GM21786 (cell line): Measurements from ENCODE around the gene ADAM10.
"Not testable (repeated sequence)": the region's sequence is repeated elsewhere in the genome, so short reads cannot be mapped to it uniquely, and the experiment has no call there.

Experiments used
- ATAC-seq: cut with Tn5 transposase; IDR thresholded peaks from one replicate; pipeline ENCODE4 v1.9.1; 2021; ENCODE audit not compliant: unreplicated experiment

ADAM10 gene

DNA sequence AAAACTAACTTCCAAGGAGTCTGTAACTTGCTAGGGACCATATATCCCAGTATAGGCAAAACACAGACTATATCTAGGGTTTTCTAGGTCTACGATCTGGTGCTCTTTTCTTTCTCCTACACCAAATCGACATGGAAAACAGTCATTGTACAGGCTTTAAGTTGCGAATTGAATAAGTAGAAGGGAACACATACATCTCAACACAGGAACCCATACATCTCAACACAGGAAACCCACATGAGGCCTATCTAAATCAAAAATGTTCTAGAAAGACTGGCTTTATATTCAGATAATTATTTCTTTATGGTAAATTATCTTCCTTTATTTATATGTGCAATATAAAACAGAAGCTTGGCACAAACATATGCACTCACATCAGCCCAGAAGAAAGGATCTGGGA lies 126.6 kb downstream of the ADAM10 start:
- ATAC-seq: no peak

DNA sequence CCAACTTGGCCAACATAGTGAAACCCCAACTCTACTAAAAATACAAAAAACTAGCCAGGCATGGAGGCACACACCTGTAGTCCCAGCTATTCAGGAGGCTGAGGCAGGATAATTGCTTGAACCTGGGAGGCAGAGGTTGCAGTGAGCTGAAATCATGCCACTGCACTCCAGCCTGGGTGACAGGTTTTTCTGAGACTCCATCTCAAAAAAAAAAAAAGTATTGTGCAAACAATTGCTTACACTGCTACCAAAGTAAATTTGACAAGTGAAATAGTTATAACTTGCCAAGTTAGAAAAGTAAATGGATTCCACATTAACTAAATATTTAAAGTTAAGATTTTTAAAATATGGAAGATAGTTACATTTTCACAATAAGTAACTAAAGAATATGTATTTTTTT lies 129.2 kb downstream of the ADAM10 start:
- not testable (repeated sequence) for ATAC-seq

DNA sequence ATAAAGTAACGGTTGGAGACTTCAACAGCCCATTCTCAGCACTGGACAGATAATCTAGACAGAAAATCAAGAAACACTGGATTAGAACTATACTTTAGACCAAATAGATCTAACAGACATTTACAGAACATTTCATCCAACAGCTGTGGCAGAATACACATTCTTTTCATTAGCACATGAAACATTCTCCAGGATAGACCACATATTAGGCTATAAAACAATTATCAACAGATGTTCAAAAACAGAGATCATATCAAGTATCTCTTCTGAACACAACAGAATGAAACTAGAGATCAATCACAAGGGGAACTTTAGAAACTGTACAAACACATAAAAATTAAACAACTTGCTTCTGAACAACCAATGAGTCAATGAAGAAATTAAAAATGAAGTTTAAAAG lies 133.3 kb downstream of the ADAM10 start:
- no peak for ATAC-seq

DNA sequence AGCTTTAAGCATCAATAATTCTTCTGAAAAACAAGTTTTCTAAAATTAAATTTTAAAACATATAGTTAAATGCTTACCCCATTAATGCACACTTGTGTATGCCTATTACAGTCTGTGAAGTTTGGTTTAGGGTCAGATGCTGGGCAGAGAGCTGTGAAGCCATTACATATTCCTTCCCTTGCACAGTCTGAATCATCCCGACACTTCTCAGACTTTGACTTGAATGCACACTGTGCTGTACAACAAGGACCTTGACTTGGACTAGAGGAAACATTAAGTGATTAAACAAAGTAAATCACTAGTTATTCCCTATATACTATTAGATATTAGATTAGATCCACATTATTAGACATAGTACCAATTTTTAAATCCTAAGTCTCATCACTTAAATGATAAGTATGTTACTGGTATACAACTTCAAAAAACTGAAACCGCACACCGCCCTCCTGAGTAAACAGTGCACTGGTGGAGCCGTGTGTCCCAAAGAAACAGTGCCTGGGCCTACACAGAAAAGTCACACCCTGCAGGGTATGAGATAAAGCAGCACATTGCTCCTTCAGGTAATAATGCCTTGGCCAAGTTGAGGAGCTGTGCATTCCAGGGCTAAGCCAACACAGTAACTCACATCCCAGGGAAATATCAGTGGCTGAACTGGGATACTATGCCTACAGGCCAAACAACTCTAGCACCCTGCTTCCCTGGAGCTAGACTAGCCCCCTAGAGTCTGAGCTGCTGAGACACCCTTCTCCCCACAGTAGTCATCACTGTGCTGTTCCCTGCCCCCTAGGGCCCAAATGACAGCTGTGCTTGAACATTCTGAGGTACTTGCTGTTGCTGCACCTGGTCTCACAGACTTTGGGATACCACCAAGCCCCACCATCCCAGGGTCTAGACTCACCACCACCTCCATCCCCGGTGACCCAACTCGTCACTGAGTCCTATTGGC lies 137.5 kb downstream of the ADAM10 start:
- no peak for ATAC-seq

DNA sequence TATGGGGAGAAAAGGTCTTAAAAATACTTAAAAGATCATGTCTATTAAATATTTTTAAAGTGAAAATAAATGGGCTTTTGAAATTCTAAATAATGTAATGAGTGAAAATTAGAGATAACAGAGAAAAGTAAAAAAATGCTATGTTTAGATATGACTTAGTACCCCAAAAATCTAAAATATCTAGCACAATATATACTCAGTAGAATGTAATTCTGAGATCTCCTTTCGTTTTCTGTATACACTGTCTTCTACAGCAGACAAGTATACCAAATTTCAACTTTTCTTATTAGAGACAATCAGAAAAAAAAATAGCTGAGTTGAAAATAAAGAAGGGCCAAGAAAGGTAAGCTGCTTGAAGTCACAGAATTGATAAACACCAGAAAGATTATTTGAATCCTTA lies 140.8 kb downstream of the ADAM10 start:
- ATAC-seq: no peak

DNA sequence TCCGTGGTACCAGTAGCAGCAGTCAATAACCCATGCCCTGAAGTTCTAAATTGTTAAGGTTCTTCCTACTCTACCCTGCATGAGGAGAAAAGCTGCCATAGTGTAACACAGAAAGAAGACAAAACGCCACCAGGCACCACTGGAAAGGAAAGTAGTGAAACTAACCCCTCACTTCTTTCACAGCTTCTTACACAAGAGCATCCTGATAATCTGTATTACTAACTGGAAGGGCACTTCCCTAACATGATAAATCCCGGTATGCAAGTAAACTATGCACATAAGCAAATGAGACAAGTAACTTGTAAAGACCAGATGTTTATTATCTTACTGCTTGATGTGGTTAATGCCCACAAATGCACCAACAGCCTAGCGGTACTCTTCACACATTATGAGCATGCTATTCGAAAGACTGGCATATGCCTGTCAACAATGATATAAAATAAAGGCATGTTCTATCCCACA lies 141.3 kb downstream of the ADAM10 start:
- no peak for ATAC-seq

DNA sequence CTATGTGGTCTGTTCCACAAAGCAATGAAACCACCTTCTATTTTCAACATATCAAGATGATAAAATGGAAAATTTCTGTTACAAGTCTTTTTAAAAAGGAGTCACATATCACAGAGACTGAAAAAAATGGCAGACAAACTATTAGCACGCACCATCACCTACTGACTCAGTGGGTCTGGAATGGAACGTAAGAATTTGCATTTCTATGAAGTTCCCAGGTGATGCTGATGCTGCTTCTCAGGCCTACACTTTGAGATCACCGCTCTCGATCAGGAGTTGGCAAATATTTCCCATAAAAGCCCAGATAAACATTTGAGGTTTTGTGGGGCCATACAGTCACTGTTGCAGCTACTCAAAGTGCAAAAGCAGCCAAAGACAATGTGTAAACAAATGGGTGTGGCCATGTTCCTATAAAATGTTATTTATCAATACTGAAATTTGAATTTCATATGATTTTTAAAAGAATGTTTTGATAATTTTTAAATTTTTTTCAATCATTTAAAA lies 142.9 kb downstream of the ADAM10 start:
- no peak for ATAC-seq

DNA sequence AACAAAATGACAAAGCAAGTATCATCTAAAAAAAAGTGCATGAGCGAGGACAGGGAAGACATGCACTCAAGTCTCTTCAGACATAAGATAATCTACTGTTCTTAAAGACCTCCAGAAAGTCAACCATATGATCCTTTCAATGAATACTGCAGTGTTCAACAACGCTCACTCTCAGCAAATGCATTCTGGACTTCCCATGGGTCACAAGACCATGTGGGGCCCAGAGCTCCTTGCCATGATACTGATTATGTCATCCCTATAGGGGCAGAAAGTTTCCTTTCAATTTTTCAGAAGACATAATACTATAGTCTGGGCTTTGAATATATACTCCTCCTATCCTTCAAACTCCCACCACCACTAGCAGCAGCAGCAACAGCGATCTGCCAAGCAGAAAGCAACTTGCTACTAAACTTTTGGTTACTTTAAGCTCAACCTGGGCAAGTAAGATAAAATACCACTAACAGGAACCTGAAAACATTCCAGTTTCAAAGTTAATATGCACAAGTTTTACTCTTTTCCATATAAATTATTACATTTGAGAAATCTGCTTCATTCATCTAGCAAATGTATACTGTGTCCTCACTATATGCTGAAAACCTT lies 143.5 kb downstream of the ADAM10 start:
- ATAC-seq: no peak

DNA sequence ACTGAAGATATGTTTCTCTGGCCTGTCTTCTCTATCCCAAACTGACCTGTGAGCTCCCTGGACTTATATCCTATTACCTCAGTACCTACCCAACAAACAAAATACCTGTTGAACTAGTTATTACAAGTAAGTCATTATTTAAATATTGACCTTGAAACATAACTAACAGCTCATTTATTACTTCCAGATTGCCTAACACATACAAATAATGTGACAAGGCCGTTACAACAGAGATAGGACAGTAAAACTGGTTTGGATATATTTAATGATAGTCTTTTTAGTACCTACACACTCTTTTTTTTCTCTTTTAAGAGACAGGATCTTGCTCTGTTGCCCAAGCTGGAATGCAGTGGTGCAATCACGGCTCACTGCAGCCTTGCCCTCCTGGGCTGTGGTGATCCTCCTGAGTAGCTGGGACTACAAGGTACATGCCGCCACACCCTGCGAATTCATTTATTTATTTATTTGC lies 145.0 kb downstream of the ADAM10 start:
- ATAC-seq: no peak

DNA sequence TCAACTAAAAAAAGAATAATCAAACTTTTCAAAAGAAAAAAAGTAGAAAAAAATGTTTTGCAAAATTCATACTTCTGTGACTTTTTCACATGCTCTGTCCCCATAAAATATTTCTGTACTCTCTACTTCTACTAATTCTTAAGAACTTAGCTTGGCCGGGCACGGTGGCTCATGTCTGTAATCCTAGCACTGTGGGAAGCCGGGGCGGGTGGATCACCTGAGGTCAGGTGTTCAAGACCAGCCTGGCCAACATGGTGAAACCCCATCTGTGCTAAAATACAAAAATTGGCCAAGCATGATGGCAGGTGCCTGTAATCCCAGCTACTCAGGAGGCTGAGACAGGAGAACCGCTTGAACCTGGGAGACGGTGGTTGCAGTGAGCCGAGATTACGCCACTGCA lies 145.6 kb downstream of the ADAM10 start:
- ATAC-seq: not testable (repeated sequence)

DNA sequence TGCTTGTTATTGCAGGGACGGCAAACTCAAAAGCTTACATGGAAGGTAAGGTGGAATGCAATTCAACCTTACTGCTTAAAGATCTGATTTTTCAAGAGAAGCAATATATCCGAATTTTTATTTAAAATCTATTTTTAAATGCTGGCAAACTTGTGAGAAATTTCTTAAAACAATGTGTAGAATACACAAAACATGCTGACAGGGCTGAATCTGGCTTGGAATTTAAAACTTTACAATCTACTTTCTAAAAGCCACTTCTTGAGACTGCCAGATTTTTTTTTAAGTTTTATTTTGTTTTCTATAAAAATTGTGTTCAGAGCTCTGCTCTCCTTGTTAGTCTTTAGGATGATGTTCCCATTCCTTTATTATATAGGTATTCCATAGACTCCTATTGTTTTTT lies 146.7 kb downstream of the ADAM10 start:
- ATAC-seq: no peak

DNA sequence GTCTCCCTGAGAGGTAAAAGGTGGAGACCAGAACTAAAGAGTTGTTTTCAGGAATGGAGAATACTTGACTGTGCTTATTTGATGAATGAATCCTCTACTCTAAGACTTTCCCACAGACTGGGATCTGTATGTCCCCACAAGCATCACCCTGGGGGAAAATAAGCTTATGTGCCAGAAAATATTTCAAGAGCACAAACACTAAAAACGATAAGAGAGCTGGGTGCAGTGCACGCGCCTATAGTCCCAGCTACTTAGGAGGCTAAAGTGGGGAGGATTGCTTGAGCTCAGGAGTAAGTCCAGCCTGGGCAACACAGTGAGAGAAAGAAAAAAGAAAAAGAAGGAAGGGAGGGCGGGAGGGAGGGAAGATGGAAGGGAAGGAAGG lies 150.7 kb downstream of the ADAM10 start:
- no peak for ATAC-seq

DNA sequence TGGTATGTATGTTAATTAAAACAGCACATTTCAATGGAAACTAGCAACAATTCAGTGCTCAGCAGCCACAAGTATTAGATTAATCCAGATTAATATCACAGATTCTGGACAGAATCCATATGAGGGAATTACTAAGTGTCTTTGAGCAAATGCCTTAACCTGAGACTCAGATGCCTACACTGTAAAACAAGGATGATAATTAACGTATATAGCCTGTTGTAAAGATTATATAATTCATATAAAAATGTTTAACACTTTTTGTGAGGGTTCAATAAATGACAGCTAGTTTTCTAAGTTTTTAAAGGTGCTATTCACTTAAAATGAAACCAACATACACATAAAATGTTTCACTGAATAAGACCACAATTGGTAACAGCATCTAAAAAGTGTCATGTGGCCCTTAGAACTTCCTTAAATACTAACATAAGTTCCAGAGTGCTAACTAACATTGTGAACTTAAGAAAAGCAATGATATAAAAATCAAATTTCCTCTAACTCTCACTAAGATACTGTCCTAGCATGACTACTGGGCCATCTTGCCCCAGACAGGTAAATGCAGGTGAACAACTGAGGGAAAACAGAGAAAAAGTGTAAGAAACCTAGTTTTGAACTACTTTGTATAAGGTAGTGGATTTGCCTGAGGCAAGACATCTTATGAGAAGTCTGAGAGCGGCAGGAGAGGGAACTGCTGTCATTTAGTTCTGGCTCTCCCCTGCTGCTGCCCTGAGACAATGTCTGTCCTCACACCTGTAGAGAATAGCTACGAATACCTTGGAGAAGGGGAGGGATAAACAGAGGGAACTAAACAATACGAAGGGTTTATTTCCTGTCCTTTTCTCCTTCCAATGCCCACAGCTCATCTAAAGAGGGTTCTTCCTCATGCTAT lies 151.3 kb downstream of the ADAM10 start:
- no peak for ATAC-seq

DNA sequence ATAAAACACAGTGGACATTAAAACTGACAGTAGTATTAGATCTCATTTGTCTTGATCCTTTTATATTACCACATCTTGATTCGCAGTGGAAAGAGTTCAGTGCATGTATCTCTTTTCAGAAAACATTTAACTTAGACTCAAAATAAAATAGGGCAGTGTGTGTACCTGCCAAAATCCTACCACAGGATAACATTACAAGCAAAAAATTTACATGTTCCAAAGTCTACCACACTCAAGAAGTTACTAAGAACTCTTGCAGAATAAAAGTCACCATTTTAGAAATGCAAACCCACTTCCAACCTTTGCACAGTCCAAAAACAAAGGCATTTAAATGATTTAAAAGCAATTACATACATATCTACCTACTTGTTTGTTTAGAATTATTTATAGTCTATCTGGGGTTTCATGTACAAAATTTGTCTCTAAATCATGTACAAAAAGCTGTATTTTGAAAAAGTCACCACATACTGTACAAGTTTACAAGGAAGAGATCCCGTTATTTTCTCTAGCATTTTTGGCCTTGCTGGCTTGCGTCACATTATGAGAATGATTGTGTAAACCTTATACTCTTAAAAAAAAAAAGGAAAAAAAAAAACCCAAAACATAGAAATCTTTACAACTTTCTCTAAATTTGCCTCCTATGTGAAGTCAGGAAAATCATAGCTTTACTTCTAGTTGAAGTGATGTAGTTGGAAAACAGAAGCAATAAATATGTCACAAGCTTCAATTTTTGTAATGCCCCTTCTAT lies 153.8 kb downstream of the ADAM10 start:
- no peak for ATAC-seq

DNA sequence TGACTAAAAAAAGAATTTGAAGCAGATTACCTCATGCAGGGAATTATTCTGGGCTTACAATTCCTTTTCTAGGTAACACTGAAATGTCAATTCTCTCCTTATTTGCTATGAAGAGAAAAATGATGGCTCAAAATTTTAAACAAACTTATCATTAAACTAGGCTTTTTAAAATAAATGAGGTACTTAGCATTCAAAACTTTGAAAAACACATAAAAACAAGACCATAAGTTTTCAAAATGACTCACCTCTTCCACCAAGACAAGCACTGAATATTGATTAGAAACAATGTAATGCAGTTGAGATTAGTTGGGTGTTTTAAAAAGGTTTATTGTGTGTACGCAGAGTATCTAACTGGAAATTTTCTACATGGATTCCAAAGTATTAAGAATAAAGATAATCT lies 154.6 kb downstream of the ADAM10 start:
- ATAC-seq: no peak

DNA sequence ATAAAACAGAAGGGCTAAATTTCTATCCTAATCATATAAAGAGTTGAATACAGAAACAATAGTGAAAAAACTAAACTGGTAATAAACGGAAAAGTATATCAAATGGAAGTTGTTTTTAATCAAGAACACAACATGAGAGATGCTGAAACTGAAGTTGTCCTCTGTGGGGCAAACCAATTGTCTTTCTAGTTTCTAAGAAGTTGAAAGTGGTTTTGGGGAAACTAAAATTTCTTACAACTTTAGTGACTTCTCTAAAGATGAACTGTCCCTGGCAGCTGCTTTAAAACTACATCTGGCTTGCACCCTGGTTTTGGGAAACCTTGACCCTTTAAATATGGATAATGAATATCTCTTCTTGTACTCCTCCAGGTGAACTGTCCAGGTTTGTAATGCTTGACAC lies 155.6 kb downstream of the ADAM10 start:
- no peak for ATAC-seq

DNA sequence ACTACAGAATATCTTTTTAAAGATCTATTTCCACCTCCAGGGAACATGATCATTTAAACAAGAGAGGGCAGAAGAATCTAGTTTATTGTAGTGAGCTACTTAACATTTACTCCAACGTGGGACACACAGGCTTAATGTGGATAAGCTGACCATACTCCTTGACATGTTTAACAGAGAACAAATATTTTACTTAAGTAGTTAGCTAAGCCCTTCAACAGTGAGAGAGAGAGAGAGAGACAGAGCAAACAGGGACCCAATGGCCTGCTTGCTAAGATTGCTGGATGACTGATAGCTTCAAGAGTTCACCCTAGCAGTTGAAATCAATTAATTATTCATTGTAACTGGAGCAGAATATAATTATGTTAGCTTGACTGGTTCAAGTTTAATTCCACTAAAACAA lies 158.6 kb downstream of the ADAM10 start:
- ATAC-seq: no peak

DNA sequence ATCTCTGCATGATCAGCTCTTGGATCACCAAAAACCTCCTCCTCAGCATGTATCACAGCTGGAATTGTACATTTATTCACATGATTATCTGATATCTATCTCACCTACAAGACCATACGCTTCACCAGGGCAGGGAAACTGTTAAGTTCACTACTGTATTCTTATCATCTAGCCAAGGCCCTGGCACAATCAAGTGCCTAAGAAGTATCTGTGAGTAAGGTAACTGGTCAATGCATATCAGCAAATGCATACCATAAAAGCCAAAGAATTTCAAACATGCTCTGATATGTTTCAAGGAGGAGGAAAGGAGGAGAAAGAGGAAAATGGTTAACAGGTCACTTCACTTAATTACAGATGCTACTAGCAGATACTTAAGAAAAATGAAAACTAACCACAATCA lies 159.3 kb downstream of the ADAM10 start:
- no peak for ATAC-seq

DNA sequence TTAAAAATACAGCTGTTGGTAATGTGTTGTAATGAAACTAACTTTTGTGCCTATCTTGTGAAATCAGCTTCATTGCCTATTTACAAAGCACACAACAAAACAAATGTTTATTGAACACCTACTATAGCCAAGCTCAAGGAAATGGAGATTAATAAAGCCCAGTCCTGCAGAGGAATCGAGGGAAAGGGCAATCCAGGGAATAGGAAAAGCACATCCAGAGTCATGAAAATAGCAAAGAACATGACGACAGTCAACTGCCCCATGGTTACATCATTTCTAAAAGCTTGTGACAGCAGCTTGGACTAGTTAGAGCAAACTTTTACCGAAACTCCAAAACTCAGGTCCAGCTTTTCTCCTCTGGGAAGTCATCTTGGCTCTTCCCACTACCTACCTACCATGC lies 160.5 kb downstream of the ADAM10 start:
- ATAC-seq: no peak

DNA sequence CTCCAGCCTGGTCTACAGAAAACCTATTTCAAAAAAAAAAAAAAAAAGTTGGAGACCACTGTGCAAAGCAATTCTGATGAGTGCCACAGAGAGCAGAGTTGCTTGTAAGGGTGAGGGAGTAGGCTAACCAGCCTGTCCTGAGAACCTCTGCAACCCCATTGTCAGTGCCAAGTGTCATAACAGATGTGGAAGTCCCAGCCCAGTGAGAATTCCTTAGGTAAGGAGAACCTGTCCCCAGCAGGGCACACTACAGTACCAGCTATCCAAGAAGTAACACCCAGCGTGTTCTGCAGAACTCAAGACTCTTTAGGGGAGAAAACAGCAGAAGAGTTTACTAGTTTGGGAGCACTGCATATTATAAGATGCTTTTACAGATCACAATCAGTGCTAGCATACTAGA lies 161.4 kb downstream of the ADAM10 start:
- ATAC-seq: no peak
